ENCODE data around the gene IRF4. TPM values are rescaled to one million over a fixed set of nuclear protein-coding genes. Genes with fewer than 3 reads are reported as not detected.

IRF4 gene
- total and polyA plus RNA-seq, 2 donors (not counting 1 experiment from before 2014, with no cell fraction given) = 75.7 to 142 TPM

DNA sequence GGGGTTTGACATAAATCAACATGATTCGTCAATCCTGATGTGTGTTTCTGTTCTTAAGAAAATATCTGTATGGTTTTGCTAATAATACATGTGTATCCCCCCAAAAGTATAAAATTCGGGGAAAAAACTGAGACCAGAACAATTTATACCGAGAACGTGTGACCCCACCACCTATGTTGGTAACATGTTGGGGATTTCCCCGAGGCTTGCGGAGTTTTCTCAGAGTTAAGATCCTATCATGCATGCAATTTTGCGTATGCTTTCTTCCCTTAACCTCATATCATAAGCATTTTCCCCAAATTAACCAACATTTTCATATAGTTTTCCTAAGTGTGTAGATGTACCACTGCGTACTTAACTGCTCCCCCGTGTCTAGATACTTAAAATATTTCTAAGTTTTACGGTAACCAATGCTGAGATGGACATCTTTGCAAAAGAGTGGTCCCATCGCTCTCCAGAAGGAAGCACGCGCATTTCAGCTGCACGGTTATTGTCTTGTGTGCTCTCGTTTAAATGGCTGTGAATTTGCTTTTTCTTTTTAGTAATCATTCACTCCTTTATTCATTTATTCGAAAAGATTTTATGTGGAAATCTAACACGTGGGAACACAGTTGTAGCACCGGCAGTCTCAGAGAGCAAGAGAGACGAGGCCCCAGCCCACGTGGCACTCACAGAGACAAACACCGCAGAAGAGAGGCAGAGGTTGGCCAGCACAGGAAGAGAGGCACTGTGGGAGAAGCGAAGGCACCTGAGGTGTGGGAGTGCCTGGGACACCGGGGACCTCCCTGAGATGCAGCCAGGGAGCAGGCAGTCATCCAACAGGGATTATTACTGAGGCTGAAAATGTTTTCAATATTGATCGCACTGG, 13.2 kb upstream of the IRF4 start:
- Histone ChIP-seq H3K27ac (ENCODE audit: low read length in 2 of 2) (no peak overlapping the region), H2AFZ (ENCODE audit: insufficient read depth, low read depth, low read length, poor library complexity, severe bottlenecking) (no peak overlapping the region), H4K20me1 (ENCODE audit: control insufficient read depth, insufficient read depth, low read length, poor library complexity, severe bottlenecking) (no peaks in the 10 kb centered on the region), H3K79me2 (ENCODE audit: control insufficient read depth, insufficient read depth, low read length) (no peaks in the 10 kb centered on the region), H3K4me1 (ENCODE audit: control insufficient read depth in 2 of 2, insufficient read depth in 2 of 2, low read length in 2 of 2) (peaks cover 44 to 49% of the 10 kb centered on the region in 2 donors), H3K4me3 (ENCODE audit: control extremely low read depth in 1 of 5, extremely low read depth in 1 of 5, insufficient read depth in 1 of 5, low read depth in 2 of 5, low read length in 4 of 5) (peak overlapping the region in 1 of 5 experiments; percentile 13), H3K27me3 (replicated peaks in 1 of 4; ENCODE audit: control extremely low read depth in 1 of 4, control insufficient read depth in 3 of 4, insufficient read depth in 4 of 4, low read length in 3 of 4) (no peaks in the 10 kb centered on the region), H3K36me3 (replicated peaks in 1 of 2; ENCODE audit: control extremely low read depth in 1 of 2, control insufficient read depth in 1 of 2, extremely low read depth in 1 of 2, insufficient read depth in 2 of 2, low read length in 1 of 2) (no peaks in the 10 kb centered on the region), H3K4me2 (replicated peaks; ENCODE audit: low read depth, low read length, poor library complexity, severe bottlenecking) (peak overlapping the region; percentile 40), H3K9ac (ENCODE audit: low read length) (peak overlapping the region; percentile 4), H3K9me3 (ENCODE audit: control extremely low read depth in 1 of 3, control insufficient read depth in 2 of 3, insufficient read depth in 1 of 3, low read length in 2 of 3) (peaks cover 0 to 41% (median 0%) of the 10 kb centered on the region in 3 donors)
- 67% methylated on average over 18 of the region's 24 CpGs for WGBS (ENCODE audit: insufficient coverage)
- Mint-ChIP-seq H3K4me3 (peak overlapping the region; percentile 76), H3K27me3 (no peaks in the 10 kb centered on the region), H3K9me3 (ENCODE audit: insufficient read depth) (no peaks in the 10 kb centered on the region), H3K27ac (peak overlapping the region; percentile 47), H3K4me1 (peaks cover 45% of the 10 kb centered on the region)
- CTCF ChIA-PET = no interaction called here
- TF ChIP-seq, protein P1, sequence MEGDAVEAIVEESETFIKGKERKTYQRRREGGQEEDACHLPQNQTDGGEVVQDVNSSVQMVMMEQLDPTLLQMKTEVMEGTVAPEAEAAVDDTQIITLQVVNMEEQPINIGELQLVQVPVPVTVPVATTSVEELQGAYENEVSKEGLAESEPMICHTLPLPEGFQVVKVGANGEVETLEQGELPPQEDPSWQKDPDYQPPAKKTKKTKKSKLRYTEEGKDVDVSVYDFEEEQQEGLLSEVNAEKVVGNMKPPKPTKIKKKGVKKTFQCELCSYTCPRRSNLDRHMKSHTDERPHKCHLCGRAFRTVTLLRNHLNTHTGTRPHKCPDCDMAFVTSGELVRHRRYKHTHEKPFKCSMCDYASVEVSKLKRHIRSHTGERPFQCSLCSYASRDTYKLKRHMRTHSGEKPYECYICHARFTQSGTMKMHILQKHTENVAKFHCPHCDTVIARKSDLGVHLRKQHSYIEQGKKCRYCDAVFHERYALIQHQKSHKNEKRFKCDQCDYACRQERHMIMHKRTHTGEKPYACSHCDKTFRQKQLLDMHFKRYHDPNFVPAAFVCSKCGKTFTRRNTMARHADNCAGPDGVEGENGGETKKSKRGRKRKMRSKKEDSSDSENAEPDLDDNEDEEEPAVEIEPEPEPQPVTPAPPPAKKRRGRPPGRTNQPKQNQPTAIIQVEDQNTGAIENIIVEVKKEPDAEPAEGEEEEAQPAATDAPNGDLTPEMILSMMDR (IDR thresholded peaks at IDR 0.05) = no peak
- no peak for TF ChIP-seq EZH2 (IDR thresholded peaks at IDR 0.05; ENCODE audit: borderline replicate concordance, insufficient read depth, low read depth, low read length, poor library complexity, severe bottlenecking)
- POLR2A ChIA-PET = interaction anchor here (1.1 kb wide), 2 partner anchors 21 to 26 kb away, joined by 3 to 6 read pairs; no protein-coding TSS in a partner anchor
- intact Hi-C loops (cut with micrococcal nuclease) = loop anchor here (5.0 kb wide), 2 partner anchors 41 to 151 kb away; no protein-coding TSS in a partner anchor
- peak; percentile 51 for ATAC-seq (ENCODE audit: low read depth)
- peak; percentile 79 for DNase-seq

DNA sequence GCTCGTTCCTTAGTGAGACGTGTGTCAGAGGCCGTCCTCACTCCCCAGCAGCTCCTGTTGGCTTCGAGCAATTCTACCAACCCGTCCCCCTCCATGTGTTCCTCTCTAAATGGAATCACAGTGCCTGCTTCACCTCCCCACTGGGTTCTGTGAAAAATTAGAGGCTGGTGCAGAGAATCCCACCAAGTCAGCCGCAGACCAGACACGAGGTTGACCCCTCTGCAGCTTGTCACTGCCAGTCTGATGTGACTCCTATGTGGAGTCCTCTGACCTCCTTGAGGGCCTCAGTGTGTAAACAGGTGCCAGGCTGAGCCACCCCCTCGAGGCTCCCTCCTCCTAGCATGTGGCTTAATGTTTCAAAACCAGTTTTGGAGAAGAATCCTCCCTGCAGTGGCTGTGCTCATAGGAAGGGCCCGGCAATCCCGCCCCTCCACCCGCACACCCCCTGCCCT, 12.6 kb upstream of the IRF4 start:
- DNase-seq (no peak), ATAC-seq (ENCODE audit: low read depth) (peak; percentile 10)
- H3K9me3 ChIP-seq (ENCODE audit: control extremely low read depth in 1 of 3, control insufficient read depth in 2 of 3, insufficient read depth in 1 of 3, low read length in 2 of 3) = peaks cover 0 to 37% (median 0%) of the 10 kb centered on the region in 3 donors
- Mint-ChIP-seq H3K4me1 (peaks cover 42% of the 10 kb centered on the region), H3K27me3 (no peaks in the 10 kb centered on the region), H3K27ac (no peak overlapping the region), H3K9me3 (ENCODE audit: insufficient read depth) (no peaks in the 10 kb centered on the region), H3K4me3 (peak overlapping the region; percentile 76)
- H4K20me1 ChIP-seq (ENCODE audit: control insufficient read depth, insufficient read depth, low read length, poor library complexity, severe bottlenecking) = no peaks in the 10 kb centered on the region
- 83% methylated on average over 11 of the region's 11 CpGs for WGBS (ENCODE audit: insufficient coverage)
- POLR2A ChIA-PET = interaction anchor here (1.1 kb wide), 1 partner anchor 25 kb away, joined by 6 read pairs; no protein-coding TSS in a partner anchor
- H3K9ac ChIP-seq (ENCODE audit: low read length) = no peak overlapping the region
- no peaks in the 10 kb centered on the region for H3K27me3 ChIP-seq (replicated peaks in 1 of 4; ENCODE audit: control extremely low read depth in 1 of 4, control insufficient read depth in 3 of 4, insufficient read depth in 4 of 4, low read length in 3 of 4)
- intact Hi-C loops (cut with micrococcal nuclease) = loop anchor here (5.0 kb wide), 2 partner anchors 42 to 152 kb away; no protein-coding TSS in a partner anchor
- no peaks in the 10 kb centered on the region for H3K79me2 ChIP-seq (ENCODE audit: control insufficient read depth, insufficient read depth, low read length)
- peak overlapping the region; percentile 40 for H3K4me2 ChIP-seq (replicated peaks; ENCODE audit: low read depth, low read length, poor library complexity, severe bottlenecking)
- H3K27ac ChIP-seq (ENCODE audit: low read length in 2 of 2) = no peak overlapping the region
- no peak overlapping the region for H2AFZ ChIP-seq (ENCODE audit: insufficient read depth, low read depth, low read length, poor library complexity, severe bottlenecking)
- H3K36me3 ChIP-seq (replicated peaks in 1 of 2; ENCODE audit: control extremely low read depth in 1 of 2, control insufficient read depth in 1 of 2, extremely low read depth in 1 of 2, insufficient read depth in 2 of 2, low read length in 1 of 2) = no peaks in the 10 kb centered on the region
- no peak for TF ChIP-seq EZH2 (IDR thresholded peaks at IDR 0.05; ENCODE audit: borderline replicate concordance, insufficient read depth, low read depth, low read length, poor library complexity, severe bottlenecking)
- TF ChIP-seq, protein P1 (IDR thresholded peaks at IDR 0.05) = no peak
- CTCF ChIA-PET = no interaction called here
- H3K4me3 ChIP-seq (ENCODE audit: control extremely low read depth in 1 of 5, extremely low read depth in 1 of 5, insufficient read depth in 1 of 5, low read depth in 2 of 5, low read length in 4 of 5) = no peak overlapping the region
- H3K4me1 ChIP-seq (ENCODE audit: control insufficient read depth in 2 of 2, insufficient read depth in 2 of 2, low read length in 2 of 2) = peaks cover 44 to 46% of the 10 kb centered on the region in 2 donors

All from B cell (primary cell).